Kidney (tissue), 14 donors: ENCODE results near the gene MOB3A. TPM values are rescaled to one million over a fixed set of nuclear protein-coding genes. Genes with fewer than 3 reads are reported as not detected.

Experiments used
- DNase-seq, 5 donors: peaks; one replicate each; pipeline ENCODE4 v3.0.0-alpha.2; 2013 to 2020
- FAIRE-seq: peaks from 2 replicates; lab custom pipeline; 2012; peaks lifted over from hg19 to GRCh38; lab: Jason Lieb, UNC
- H3K27ac ChIP-seq, 2 donors: one replicate each; pipeline ENCODE4 v1.7.0; 2013; ENCODE audit warnings: low read depth in 2 of 2, low read length in 2 of 2, inconsistent platforms in 1 of 2
- H3K27me3 ChIP-seq: one replicate; pipeline ENCODE4 v1.7.1; 2013; ENCODE audit warnings: low read length, inconsistent platforms; ENCODE audit not compliant: control insufficient read depth, insufficient read depth
- H3K36me3 ChIP-seq, 3 donors: one replicate each; pipeline versions ENCODE4 v1.7.0 to v1.7.1; 2013; ENCODE audit warnings: low read length in 3 of 3, control low read depth in 1 of 3, inconsistent platforms in 1 of 3; ENCODE audit not compliant: insufficient read depth in 3 of 3, control insufficient read depth in 2 of 3
- H3K4me1 ChIP-seq, 3 donors: one replicate each; pipeline versions ENCODE4 v1.7.0 to v1.7.1; 2013; ENCODE audit warnings: low read length in 3 of 3, inconsistent platforms in 1 of 3, low read depth in 1 of 3; ENCODE audit not compliant: control insufficient read depth in 2 of 3, insufficient read depth in 2 of 3
- H3K4me3 ChIP-seq, 3 donors: one replicate each; pipeline versions ENCODE4 v1.7.0 to v1.8.1; 2013; ENCODE audit warnings: low read length in 3 of 3, control low read depth in 1 of 3, inconsistent platforms in 1 of 3
- H3K9ac ChIP-seq, 3 donors: one replicate each; pipeline versions ENCODE4 v1.7.0 to v1.7.1; 2013; ENCODE audit warnings: low read length in 3 of 3, control low read depth in 1 of 3, inconsistent platforms in 1 of 3
- H3K9me3 ChIP-seq, 3 donors: one replicate each; pipeline versions ENCODE4 v1.7.0 to v1.7.1; 2013; ENCODE audit warnings: low read length in 3 of 3, control low read depth in 1 of 3, inconsistent platforms in 1 of 3; ENCODE audit not compliant: control insufficient read depth in 2 of 3, insufficient read depth in 1 of 3
- CTCF ChIP-seq: IDR thresholded peaks from 3 replicates; pipeline ENCODE4 v1.5.1; 2012; ENCODE audit warnings: mild to moderate bottlenecking, moderate library complexity, borderline replicate concordance; ENCODE audit not compliant: insufficient read depth; ENCODE audit errors: extremely low read depth
- intact Hi-C: fragments of 100-400 bp; cut with DNase I; formaldehyde crosslinking; loops from one replicate; pipeline ENCODE4 v1.11.1; 2022
- polyA plus RNA-seq: library from polyadenylated mRNA; stranded (reverse); fragments of 350-450 nt; fragmentation: Illumina TruSeq; extraction: RNeasy Lipid Tissue Mini Kit (QIAGEN cat#74804); gene quantifications from one replicate; pipeline ENCODE4 v1.2.3, GENCODE V29; 2014; ENCODE audit warnings: low read depth, low replicate concordance; ENCODE audit not compliant: insufficient read depth
- total RNA-seq: library from RNA; stranded (reverse); fragmentation: NEBNext Ultra II Directional; extraction: Animal tissue kit (Norgen Biotek cat#: 25700); gene quantifications from one replicate; pipeline ENCODE4 v1.2.1, GENCODE V29; 2021
- donor health status: control.
- donor health status: control.
- donor health status: control.
- donor health status: control.
- donor health status: control.
- donor health status: DM: yes; HTN: yes; CAD: no.
- donor health status: Normal renal cell carcinoma (clear cell type).

The MOB3A gene
- total and polyA plus RNA-seq, 2 donors from 2014 or later, result 16.9 to 59.7 TPM

GRCh38 chr19:2084993-2085720 is 11.0 kb downstream of the MOB3A start:
- Histone ChIP-seq H3K36me3 (peaks cover 0 to 2% (median 0%) of the 10 kb centered on the region in 3 donors), H3K4me3 (no peak overlapping the region), H3K9me3 (no peaks in the 10 kb centered on the region), H3K27me3 (no peaks in the 10 kb centered on the region), H3K9ac (no peak overlapping the region), H3K27ac (peak overlapping the region in 1 of 2 donors; percentile 17), H3K4me1 (peaks cover 0 to 4% (median 0%) of the 10 kb centered on the region in 3 donors)
- intact Hi-C loops, result no loop called here
- DNase-seq, result peak in 4 of 5 donors; percentile 40 to 88 (median 52)
- FAIRE-seq, result no peak
- TF ChIP-seq CTCF, result no peak

- Histone ChIP-seq H3K36me3 (peaks cover 0 to 6% (median 0%) of the 10 kb centered on the region in 3 donors), H3K27ac (no peak overlapping the region), H3K9me3 (no peaks in the 10 kb centered on the region), H3K4me3 (no peak overlapping the region), H3K9ac (no peak overlapping the region), H3K27me3 (no peaks in the 10 kb centered on the region), H3K4me1 (peaks cover 0 to 2% (median 0%) of the 10 kb centered on the region in 3 donors)
- DNase-seq, result no peak
- intact Hi-C loops, result no loop called here
- FAIRE-seq, result no peak
- TF ChIP-seq CTCF, result no peak
These were observed 12.8 kb downstream of the MOB3A start for GRCh38 chr19:2083174-2083854.

- peak in 1 of 5 donors; percentile 73 for DNase-seq
- no peaks in the 10 kb centered on the region for H3K27me3 ChIP-seq
- no peaks in the 10 kb centered on the region for H3K9me3 ChIP-seq
- no peak overlapping the region for H3K27ac ChIP-seq
- no peak for TF ChIP-seq CTCF
- intact Hi-C loops, result no loop called here
- peaks cover 0 to 11% (median 0%) of the 10 kb centered on the region in 3 donors for H3K36me3 ChIP-seq
- H3K4me1 ChIP-seq, result peaks cover 0 to 2% (median 0%) of the 10 kb centered on the region in 3 donors
- no peak for FAIRE-seq
- no peak overlapping the region for H3K4me3 ChIP-seq
- H3K9ac ChIP-seq, result no peak overlapping the region
These were observed 14.0 kb downstream of the MOB3A start for GRCh38 chr19:2081873-2082810.
